ENCODE results near the gene AGAP1. TPM values are rescaled to one million over a fixed set of nuclear protein-coding genes. Genes with fewer than 3 reads are reported as not detected.

Gene AGAP1
- polyA plus RNA-seq, 1 donor: 31.5 TPM

GRCh38 chr2:235669983-235670962 is 176.4 kb downstream of the AGAP1 start:
- DNase-seq: peak; percentile 87

GRCh38 chr2:235670974-235671787 is 177.3 kb downstream of the AGAP1 start:
- no peak for DNase-seq

- DNase-seq: no peak
These were observed 178.9 kb downstream of the AGAP1 start for GRCh38 chr2:235672720-235673119.

GRCh38 chr2:235674146-235674545 is 180.3 kb downstream of the AGAP1 start:
- DNase-seq: no peak

- DNase-seq: no peak
These were observed 181.0 kb downstream of the AGAP1 start for GRCh38 chr2:235674812-235675211.

- DNase-seq: no peak
These were observed 182.1 kb downstream of the AGAP1 start for GRCh38 chr2:235675678-235676535.

GRCh38 chr2:235676536-235676799 is 182.6 kb downstream of the AGAP1 start:
- no peak for DNase-seq

- no peak for DNase-seq
These were observed 183.5 kb downstream of the AGAP1 start for GRCh38 chr2:235677276-235677788.

GRCh38 chr2:235677937-235678336 is 184.1 kb downstream of the AGAP1 start:
- DNase-seq: no peak

- no peak for DNase-seq
These were observed 184.9 kb downstream of the AGAP1 start for GRCh38 chr2:235678712-235679111.

- DNase-seq: no peak
These were observed 185.6 kb downstream of the AGAP1 start for GRCh38 chr2:235679471-235679870.

- DNase-seq: no peak
These were observed 191.3 kb downstream of the AGAP1 start for GRCh38 chr2:235685024-235685721.

- no peak for DNase-seq
These were observed 194.9 kb downstream of the AGAP1 start for GRCh38 chr2:235688511-235689426.

- DNase-seq: no peak
These were observed 195.6 kb downstream of the AGAP1 start for GRCh38 chr2:235689427-235689853.

- no peak for DNase-seq
These were observed 196.4 kb downstream of the AGAP1 start for GRCh38 chr2:235690082-235690808.

GRCh38 chr2:235690809-235691450 is 197.1 kb downstream of the AGAP1 start:
- no peak for DNase-seq

- DNase-seq: no peak
These were observed 198.2 kb downstream of the AGAP1 start for GRCh38 chr2:235692076-235692475.

- no peak for DNase-seq
These were observed 198.9 kb downstream of the AGAP1 start for GRCh38 chr2:235692671-235693171.

GRCh38 chr2:235693279-235693678 is 199.4 kb downstream of the AGAP1 start:
- no peak for DNase-seq
